PFSK-1 (cell line): ENCODE measurements around the gene TBXAS1.

Experiments
- POLR2AphosphoS5 ChIP-seq: IDR thresholded peaks from 2 replicates; pipeline ENCODE4 v1.6.1; 2012; ENCODE audit warnings: low read depth, mild to moderate bottlenecking, control low read depth, low read length, moderate library complexity
- TF ChIP-seq, protein P1 (sequence below), 2 experiments: IDR thresholded peaks; 2 replicates each; pipeline versions ENCODE4 v1.6.1 to v1.8.0; 2011 to 2012; ENCODE audit warnings: low read depth in 2 of 2, low read length in 2 of 2, control low read depth in 1 of 2, inconsistent platforms in 1 of 2, mild to moderate bottlenecking in 1 of 2, moderate library complexity in 1 of 2; ENCODE audit not compliant: insufficient read depth in 1 of 2

DNA sequence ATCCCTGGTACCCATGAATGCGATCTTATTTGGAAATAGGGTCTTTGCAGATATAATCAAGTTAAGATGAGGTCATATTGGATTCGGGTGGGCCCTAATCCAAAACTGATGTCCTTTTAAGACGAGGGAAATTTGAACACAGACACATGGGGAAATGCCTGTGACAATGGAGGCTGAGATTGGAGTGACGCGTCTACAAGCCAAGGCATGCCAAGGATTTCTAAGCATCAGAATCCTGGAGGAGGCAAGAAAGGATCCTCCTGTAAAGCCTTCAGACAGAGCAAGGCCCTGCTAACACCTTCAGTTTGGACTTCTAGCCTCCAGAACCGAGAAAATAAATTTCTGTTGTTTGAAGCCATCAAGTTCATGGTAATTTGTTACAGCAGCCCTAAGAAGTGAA, 215.2 kb downstream of the TBXAS1 start:
- no peak for TF ChIP-seq POLR2AphosphoS5
- TF ChIP-seq, protein P1, sequence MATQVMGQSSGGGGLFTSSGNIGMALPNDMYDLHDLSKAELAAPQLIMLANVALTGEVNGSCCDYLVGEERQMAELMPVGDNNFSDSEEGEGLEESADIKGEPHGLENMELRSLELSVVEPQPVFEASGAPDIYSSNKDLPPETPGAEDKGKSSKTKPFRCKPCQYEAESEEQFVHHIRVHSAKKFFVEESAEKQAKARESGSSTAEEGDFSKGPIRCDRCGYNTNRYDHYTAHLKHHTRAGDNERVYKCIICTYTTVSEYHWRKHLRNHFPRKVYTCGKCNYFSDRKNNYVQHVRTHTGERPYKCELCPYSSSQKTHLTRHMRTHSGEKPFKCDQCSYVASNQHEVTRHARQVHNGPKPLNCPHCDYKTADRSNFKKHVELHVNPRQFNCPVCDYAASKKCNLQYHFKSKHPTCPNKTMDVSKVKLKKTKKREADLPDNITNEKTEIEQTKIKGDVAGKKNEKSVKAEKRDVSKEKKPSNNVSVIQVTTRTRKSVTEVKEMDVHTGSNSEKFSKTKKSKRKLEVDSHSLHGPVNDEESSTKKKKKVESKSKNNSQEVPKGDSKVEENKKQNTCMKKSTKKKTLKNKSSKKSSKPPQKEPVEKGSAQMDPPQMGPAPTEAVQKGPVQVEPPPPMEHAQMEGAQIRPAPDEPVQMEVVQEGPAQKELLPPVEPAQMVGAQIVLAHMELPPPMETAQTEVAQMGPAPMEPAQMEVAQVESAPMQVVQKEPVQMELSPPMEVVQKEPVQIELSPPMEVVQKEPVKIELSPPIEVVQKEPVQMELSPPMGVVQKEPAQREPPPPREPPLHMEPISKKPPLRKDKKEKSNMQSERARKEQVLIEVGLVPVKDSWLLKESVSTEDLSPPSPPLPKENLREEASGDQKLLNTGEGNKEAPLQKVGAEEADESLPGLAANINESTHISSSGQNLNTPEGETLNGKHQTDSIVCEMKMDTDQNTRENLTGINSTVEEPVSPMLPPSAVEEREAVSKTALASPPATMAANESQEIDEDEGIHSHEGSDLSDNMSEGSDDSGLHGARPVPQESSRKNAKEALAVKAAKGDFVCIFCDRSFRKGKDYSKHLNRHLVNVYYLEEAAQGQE (IDR thresholded peaks at IDR 0.05; ENCODE audit: insufficient read depth in 1 of 2, low read depth in 2 of 2, low read length in 2 of 2), result no peak
